ENCODE results near the gene TTC4.

Gene TTC4

GRCh38 chr1:54695764-54696163 is 19.9 kb upstream of the TTC4 start:
- ATAC-seq (ENCODE audit: low read depth) = no peak
- Mint-ChIP-seq H3K4me3 (no peak overlapping the region), H3K27me3 (peaks cover 24% of the 10 kb centered on the region), H3K4me1 (no peaks in the 10 kb centered on the region), H3K9me3 (no peaks in the 10 kb centered on the region), H3K27ac (no peak overlapping the region), H3K36me3 (no peaks in the 10 kb centered on the region)
- DNase-seq (ENCODE audit: low spot score in 2 of 2) = no peak

- Mint-ChIP-seq H3K9me3 (no peaks in the 10 kb centered on the region), H3K27ac (no peak overlapping the region), H3K4me1 (no peaks in the 10 kb centered on the region), H3K27me3 (peaks cover 24% of the 10 kb centered on the region), H3K36me3 (no peaks in the 10 kb centered on the region), H3K4me3 (no peak overlapping the region)
- DNase-seq (ENCODE audit: low spot score in 2 of 2) = no peak
- no peak for ATAC-seq (ENCODE audit: low read depth)
Measured at GRCh38 chr1:54696262-54696661, 19.4 kb upstream of the TTC4 start.

- ATAC-seq (ENCODE audit: low read depth) (no peak), DNase-seq (ENCODE audit: low spot score in 2 of 2) (no peak)
- Mint-ChIP-seq H3K9me3 (no peaks in the 10 kb centered on the region), H3K27me3 (peaks cover 23% of the 10 kb centered on the region), H3K36me3 (no peaks in the 10 kb centered on the region), H3K27ac (no peak overlapping the region), H3K4me3 (no peak overlapping the region), H3K4me1 (no peaks in the 10 kb centered on the region)
Measured at GRCh38 chr1:54697896-54698295, 17.8 kb upstream of the TTC4 start.

GRCh38 chr1:54698346-54698745 is 17.3 kb upstream of the TTC4 start:
- Mint-ChIP-seq H3K4me3 (no peak overlapping the region), H3K9me3 (no peaks in the 10 kb centered on the region), H3K36me3 (no peaks in the 10 kb centered on the region), H3K27ac (no peak overlapping the region), H3K27me3 (peaks cover 25% of the 10 kb centered on the region), H3K4me1 (no peaks in the 10 kb centered on the region)
- ATAC-seq (ENCODE audit: low read depth) (no peak), DNase-seq (ENCODE audit: low spot score in 2 of 2) (no peak)

GRCh38 chr1:54699936-54700525 is 15.6 kb upstream of the TTC4 start:
- Mint-ChIP-seq H3K27ac (no peak overlapping the region), H3K4me1 (no peaks in the 10 kb centered on the region), H3K9me3 (no peaks in the 10 kb centered on the region), H3K27me3 (peaks cover 28% of the 10 kb centered on the region), H3K36me3 (no peaks in the 10 kb centered on the region), H3K4me3 (no peak overlapping the region)
- ATAC-seq (ENCODE audit: low read depth) (no peak), DNase-seq (ENCODE audit: low spot score in 2 of 2) (no peak)

GRCh38 chr1:54701066-54701465 is 14.6 kb upstream of the TTC4 start:
- no peaks in the 10 kb centered on the region for H3K36me3 Mint-ChIP-seq
- no peaks in the 10 kb centered on the region for H3K4me1 Mint-ChIP-seq
- ATAC-seq (ENCODE audit: low read depth) (no peak), DNase-seq (ENCODE audit: low spot score in 2 of 2) (no peak)
- H3K27me3 Mint-ChIP-seq = peaks cover 29% of the 10 kb centered on the region
- no peaks in the 10 kb centered on the region for H3K9me3 Mint-ChIP-seq
- H3K27ac Mint-ChIP-seq = no peak overlapping the region
- no peak overlapping the region for H3K4me3 Mint-ChIP-seq

- Mint-ChIP-seq H3K27ac (no peak overlapping the region), H3K27me3 (peaks cover 27% of the 10 kb centered on the region), H3K9me3 (no peaks in the 10 kb centered on the region), H3K4me3 (no peak overlapping the region), H3K36me3 (no peaks in the 10 kb centered on the region), H3K4me1 (no peaks in the 10 kb centered on the region)
- DNase-seq (ENCODE audit: low spot score in 2 of 2) (no peak), ATAC-seq (ENCODE audit: low read depth) (no peak)
Measured at GRCh38 chr1:54701996-54702395, 13.7 kb upstream of the TTC4 start.

GRCh38 chr1:54703471-54703870 is 12.2 kb upstream of the TTC4 start:
- no peaks in the 10 kb centered on the region for H3K36me3 Mint-ChIP-seq
- no peak for ATAC-seq (ENCODE audit: low read depth)
- no peaks in the 10 kb centered on the region for H3K9me3 Mint-ChIP-seq
- H3K27me3 Mint-ChIP-seq = peaks cover 22% of the 10 kb centered on the region
- DNase-seq (ENCODE audit: low spot score in 2 of 2) = no peak
- H3K4me1 Mint-ChIP-seq = no peaks in the 10 kb centered on the region
- no peak overlapping the region for H3K27ac Mint-ChIP-seq
- H3K4me3 Mint-ChIP-seq = no peak overlapping the region

- DNase-seq (ENCODE audit: low spot score in 2 of 2) (no peak), ATAC-seq (ENCODE audit: low read depth) (no peak)
- no peak overlapping the region for H3K27ac Mint-ChIP-seq
- H3K9me3 Mint-ChIP-seq = no peaks in the 10 kb centered on the region
- no peak overlapping the region for H3K4me3 Mint-ChIP-seq
- peaks cover 17% of the 10 kb centered on the region for H3K27me3 Mint-ChIP-seq
- no peaks in the 10 kb centered on the region for H3K4me1 Mint-ChIP-seq
- H3K36me3 Mint-ChIP-seq = no peaks in the 10 kb centered on the region
Measured at GRCh38 chr1:54705153-54705552, 10.5 kb upstream of the TTC4 start.

- H3K27ac Mint-ChIP-seq = no peak overlapping the region
- H3K9me3 Mint-ChIP-seq = no peaks in the 10 kb centered on the region
- ATAC-seq (ENCODE audit: low read depth) (no peak), DNase-seq (ENCODE audit: low spot score in 2 of 2) (no peak)
- H3K27me3 Mint-ChIP-seq = peaks cover 19% of the 10 kb centered on the region
- H3K4me1 Mint-ChIP-seq = no peaks in the 10 kb centered on the region
- H3K4me3 Mint-ChIP-seq = no peak overlapping the region
- no peaks in the 10 kb centered on the region for H3K36me3 Mint-ChIP-seq
Measured at GRCh38 chr1:54706419-54706818, 9.2 kb upstream of the TTC4 start.

GRCh38 chr1:54708385-54708784 is 7.3 kb upstream of the TTC4 start:
- H3K9me3 Mint-ChIP-seq = no peaks in the 10 kb centered on the region
- H3K27me3 Mint-ChIP-seq = peaks cover 13% of the 10 kb centered on the region
- H3K27ac Mint-ChIP-seq = no peak overlapping the region
- no peak for DNase-seq (ENCODE audit: low spot score in 2 of 2)
- no peaks in the 10 kb centered on the region for H3K36me3 Mint-ChIP-seq
- ATAC-seq (ENCODE audit: low read depth) = no peak
- no peaks in the 10 kb centered on the region for H3K4me1 Mint-ChIP-seq
- no peak overlapping the region for H3K4me3 Mint-ChIP-seq

- DNase-seq (ENCODE audit: low spot score in 2 of 2) (no peak), ATAC-seq (ENCODE audit: low read depth) (no peak)
- H3K27ac Mint-ChIP-seq = no peak overlapping the region
Measured at GRCh38 chr1:54709547-54710292, 5.9 kb upstream of the TTC4 start.

GRCh38 chr1:54710434-54710833 is 5.2 kb upstream of the TTC4 start:
- peaks cover 8% of the 10 kb centered on the region for H3K27me3 Mint-ChIP-seq
- no peak for DNase-seq (ENCODE audit: low spot score in 2 of 2)
- H3K9me3 Mint-ChIP-seq = peaks cover 2% of the 10 kb centered on the region
- H3K27ac Mint-ChIP-seq = no peak overlapping the region
- no peak for ATAC-seq (ENCODE audit: low read depth)
- H3K36me3 Mint-ChIP-seq = no peaks in the 10 kb centered on the region
- H3K4me3 Mint-ChIP-seq = no peak overlapping the region
- H3K4me1 Mint-ChIP-seq = peaks cover 5% of the 10 kb centered on the region

More at GRCh38 chr1:54709547-54710292, 5.9 kb upstream of the TTC4 start:
- Mint-ChIP-seq H3K36me3 (no peaks in the 10 kb centered on the region), H3K4me1 (no peaks in the 10 kb centered on the region), H3K27me3 (peaks cover 11% of the 10 kb centered on the region), H3K4me3 (no peak overlapping the region), H3K9me3 (no peaks in the 10 kb centered on the region)

- peaks cover 6% of the 10 kb centered on the region for H3K27me3 Mint-ChIP-seq
- H3K9me3 Mint-ChIP-seq = peaks cover 2% of the 10 kb centered on the region
- no peak overlapping the region for H3K4me3 Mint-ChIP-seq
- DNase-seq (ENCODE audit: low spot score in 2 of 2) = no peak
- no peak for ATAC-seq (ENCODE audit: low read depth)
- no peak overlapping the region for H3K27ac Mint-ChIP-seq
- no peaks in the 10 kb centered on the region for H3K36me3 Mint-ChIP-seq
- H3K4me1 Mint-ChIP-seq = peaks cover 5% of the 10 kb centered on the region
Measured at GRCh38 chr1:54710841-54711240, 4.8 kb upstream of the TTC4 start.

- peaks cover 10% of the 10 kb centered on the region for H3K4me1 Mint-ChIP-seq
- DNase-seq (ENCODE audit: low spot score in 2 of 2) = no peak
- ATAC-seq (ENCODE audit: low read depth) = no peak
- peaks cover 6% of the 10 kb centered on the region for H3K27me3 Mint-ChIP-seq
- no peaks in the 10 kb centered on the region for H3K36me3 Mint-ChIP-seq
- peaks cover 2% of the 10 kb centered on the region for H3K9me3 Mint-ChIP-seq
- no peak overlapping the region for H3K27ac Mint-ChIP-seq
- H3K4me3 Mint-ChIP-seq = no peak overlapping the region
Measured at GRCh38 chr1:54711536-54711935, 4.1 kb upstream of the TTC4 start.
